ENCODE results near the gene ZMYM4.

DNA sequence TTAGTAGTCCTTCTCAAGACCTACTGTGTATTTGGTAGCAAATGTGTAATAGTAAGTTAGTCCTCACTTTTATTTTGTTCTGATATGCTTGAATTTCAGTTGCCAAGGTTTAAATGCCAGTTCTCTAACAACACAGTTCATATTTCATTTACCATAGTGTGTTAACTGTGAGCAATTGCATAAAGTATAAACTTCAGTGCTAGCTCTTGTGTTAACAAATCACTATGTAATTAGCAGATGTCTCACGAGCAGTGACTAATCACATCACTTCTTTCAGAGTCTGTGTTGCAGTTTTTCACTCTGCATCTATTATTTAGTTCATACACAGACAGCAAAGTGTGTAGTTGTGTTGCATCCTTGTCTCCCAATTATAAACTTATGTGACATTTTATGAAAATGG is 47.8 kb downstream of the ZMYM4 start:
- TF ChIP-seq, protein P1, sequence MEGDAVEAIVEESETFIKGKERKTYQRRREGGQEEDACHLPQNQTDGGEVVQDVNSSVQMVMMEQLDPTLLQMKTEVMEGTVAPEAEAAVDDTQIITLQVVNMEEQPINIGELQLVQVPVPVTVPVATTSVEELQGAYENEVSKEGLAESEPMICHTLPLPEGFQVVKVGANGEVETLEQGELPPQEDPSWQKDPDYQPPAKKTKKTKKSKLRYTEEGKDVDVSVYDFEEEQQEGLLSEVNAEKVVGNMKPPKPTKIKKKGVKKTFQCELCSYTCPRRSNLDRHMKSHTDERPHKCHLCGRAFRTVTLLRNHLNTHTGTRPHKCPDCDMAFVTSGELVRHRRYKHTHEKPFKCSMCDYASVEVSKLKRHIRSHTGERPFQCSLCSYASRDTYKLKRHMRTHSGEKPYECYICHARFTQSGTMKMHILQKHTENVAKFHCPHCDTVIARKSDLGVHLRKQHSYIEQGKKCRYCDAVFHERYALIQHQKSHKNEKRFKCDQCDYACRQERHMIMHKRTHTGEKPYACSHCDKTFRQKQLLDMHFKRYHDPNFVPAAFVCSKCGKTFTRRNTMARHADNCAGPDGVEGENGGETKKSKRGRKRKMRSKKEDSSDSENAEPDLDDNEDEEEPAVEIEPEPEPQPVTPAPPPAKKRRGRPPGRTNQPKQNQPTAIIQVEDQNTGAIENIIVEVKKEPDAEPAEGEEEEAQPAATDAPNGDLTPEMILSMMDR (IDR thresholded peaks at IDR 0.05): no peak
- no peak for TF ChIP-seq EP300 (IDR thresholded peaks at IDR 0.05)
- TF ChIP-seq POLR2A (IDR thresholded peaks at IDR 0.05): no peak

Data from stomach (tissue), 4 donors.